ENCODE data around the gene MITF.

DNA sequence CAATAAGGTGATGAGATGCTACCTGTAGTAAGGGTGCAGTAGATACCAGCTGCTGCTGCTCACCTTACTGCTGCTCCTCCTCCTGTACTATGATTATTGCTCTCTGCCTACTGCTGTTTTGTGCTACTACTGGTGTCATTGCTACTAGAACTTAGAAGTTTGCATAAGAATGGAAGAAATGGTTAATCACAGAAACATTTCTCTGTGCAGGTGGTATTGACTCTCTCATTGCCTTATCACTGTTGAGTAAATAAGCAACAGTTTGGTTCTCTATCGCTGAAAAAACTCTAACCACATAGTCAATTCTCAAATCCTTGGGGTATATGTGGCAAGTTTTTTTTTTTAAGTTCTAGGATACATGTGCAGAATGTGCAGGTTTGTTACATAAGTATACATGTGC lies 16.5 kb downstream of the MITF start:
- TF ChIP-seq POLR2A (IDR thresholded peaks at IDR 0.05) (no peak), POLR2AphosphoS5 (IDR thresholded peaks at IDR 0.05; ENCODE audit: insufficient read depth in 1 of 2, low read depth in 1 of 2) (no peak)
- TF ChIP-seq, protein P1, sequence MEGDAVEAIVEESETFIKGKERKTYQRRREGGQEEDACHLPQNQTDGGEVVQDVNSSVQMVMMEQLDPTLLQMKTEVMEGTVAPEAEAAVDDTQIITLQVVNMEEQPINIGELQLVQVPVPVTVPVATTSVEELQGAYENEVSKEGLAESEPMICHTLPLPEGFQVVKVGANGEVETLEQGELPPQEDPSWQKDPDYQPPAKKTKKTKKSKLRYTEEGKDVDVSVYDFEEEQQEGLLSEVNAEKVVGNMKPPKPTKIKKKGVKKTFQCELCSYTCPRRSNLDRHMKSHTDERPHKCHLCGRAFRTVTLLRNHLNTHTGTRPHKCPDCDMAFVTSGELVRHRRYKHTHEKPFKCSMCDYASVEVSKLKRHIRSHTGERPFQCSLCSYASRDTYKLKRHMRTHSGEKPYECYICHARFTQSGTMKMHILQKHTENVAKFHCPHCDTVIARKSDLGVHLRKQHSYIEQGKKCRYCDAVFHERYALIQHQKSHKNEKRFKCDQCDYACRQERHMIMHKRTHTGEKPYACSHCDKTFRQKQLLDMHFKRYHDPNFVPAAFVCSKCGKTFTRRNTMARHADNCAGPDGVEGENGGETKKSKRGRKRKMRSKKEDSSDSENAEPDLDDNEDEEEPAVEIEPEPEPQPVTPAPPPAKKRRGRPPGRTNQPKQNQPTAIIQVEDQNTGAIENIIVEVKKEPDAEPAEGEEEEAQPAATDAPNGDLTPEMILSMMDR (IDR thresholded peaks at IDR 0.05): no peak
